ENCODE measurements around the gene FANCD2.
A peak's percentile ranks its signal among the peaks of the same experiment; 100 is the strongest.
"Not testable (repeated sequence)": the region's sequence is repeated elsewhere in the genome, so short reads cannot be mapped to it uniquely, and the experiment has no call there.

FANCD2 gene

GRCh38 chr3:10081871-10082270 lies 55.6 kb downstream of the FANCD2 start:
- H3K27me3 ChIP-seq (ENCODE audit: control insufficient read depth, insufficient read depth, low read length) = no peaks in the 10 kb centered on the region
- no peak overlapping the region for H3K4me3 ChIP-seq (ENCODE audit: low read depth, low read length)
- H3K9me3 ChIP-seq (ENCODE audit: control insufficient read depth, insufficient read depth, low read length) = no peaks in the 10 kb centered on the region
- H3K9ac ChIP-seq (ENCODE audit: low read depth, low read length) = no peak overlapping the region
- peaks cover 44% of the 10 kb centered on the region for H3K36me3 ChIP-seq (ENCODE audit: control insufficient read depth, insufficient read depth, low read length)
- H3K4me1 ChIP-seq (ENCODE audit: control insufficient read depth, insufficient read depth, low read length) = no peaks in the 10 kb centered on the region

GRCh38 chr3:10085738-10086137 lies 59.5 kb downstream of the FANCD2 start:
- no peak overlapping the region for H3K9ac ChIP-seq (ENCODE audit: low read depth, low read length)
- no peaks in the 10 kb centered on the region for H3K9me3 ChIP-seq (ENCODE audit: control insufficient read depth, insufficient read depth, low read length)
- H3K27me3 ChIP-seq (ENCODE audit: control insufficient read depth, insufficient read depth, low read length) = no peaks in the 10 kb centered on the region
- H3K4me1 ChIP-seq (ENCODE audit: control insufficient read depth, insufficient read depth, low read length) = no peaks in the 10 kb centered on the region
- peaks cover 49% of the 10 kb centered on the region for H3K36me3 ChIP-seq (ENCODE audit: control insufficient read depth, insufficient read depth, low read length)
- H3K4me3 ChIP-seq (ENCODE audit: low read depth, low read length) = no peak overlapping the region

- H3K27me3 ChIP-seq (ENCODE audit: control insufficient read depth, insufficient read depth, low read length) = no peaks in the 10 kb centered on the region
- H3K4me1 ChIP-seq (ENCODE audit: control insufficient read depth, insufficient read depth, low read length) = no peaks in the 10 kb centered on the region
- no peak overlapping the region for H3K4me3 ChIP-seq (ENCODE audit: low read depth, low read length)
- H3K9ac ChIP-seq (ENCODE audit: low read depth, low read length) = no peak overlapping the region
- peaks cover 41% of the 10 kb centered on the region for H3K36me3 ChIP-seq (ENCODE audit: control insufficient read depth, insufficient read depth, low read length)
- H3K9me3 ChIP-seq (ENCODE audit: control insufficient read depth, insufficient read depth, low read length) = no peaks in the 10 kb centered on the region
Measured at GRCh38 chr3:10088256-10088655, 62.0 kb downstream of the FANCD2 start.

GRCh38 chr3:10090179-10090578 lies 63.9 kb downstream of the FANCD2 start:
- Histone ChIP-seq H3K9me3 (ENCODE audit: control insufficient read depth, insufficient read depth, low read length) (no peaks in the 10 kb centered on the region), H3K36me3 (ENCODE audit: control insufficient read depth, insufficient read depth, low read length) (peaks cover 37% of the 10 kb centered on the region), H3K27me3 (ENCODE audit: control insufficient read depth, insufficient read depth, low read length) (no peaks in the 10 kb centered on the region), H3K4me1 (ENCODE audit: control insufficient read depth, insufficient read depth, low read length) (no peaks in the 10 kb centered on the region), H3K4me3 (ENCODE audit: low read depth, low read length) (no peak overlapping the region), H3K9ac (ENCODE audit: low read depth, low read length) (no peak overlapping the region)

GRCh38 chr3:10090774-10091173 lies 64.5 kb downstream of the FANCD2 start:
- H3K9me3 ChIP-seq (ENCODE audit: control insufficient read depth, insufficient read depth, low read length); H3K4me3 ChIP-seq (ENCODE audit: low read depth, low read length); H3K27me3 ChIP-seq (ENCODE audit: control insufficient read depth, insufficient read depth, low read length); H3K4me1 ChIP-seq (ENCODE audit: control insufficient read depth, insufficient read depth, low read length); H3K9ac ChIP-seq (ENCODE audit: low read depth, low read length): not testable (repeated sequence)
- H3K36me3 ChIP-seq (ENCODE audit: control insufficient read depth, insufficient read depth, low read length) = peaks cover 37% of the 10 kb centered on the region

GRCh38 chr3:10091387-10091786 lies 65.2 kb downstream of the FANCD2 start:
- H3K27me3 ChIP-seq (ENCODE audit: control insufficient read depth, insufficient read depth, low read length); H3K9ac ChIP-seq (ENCODE audit: low read depth, low read length); H3K9me3 ChIP-seq (ENCODE audit: control insufficient read depth, insufficient read depth, low read length); H3K4me3 ChIP-seq (ENCODE audit: low read depth, low read length); H3K4me1 ChIP-seq (ENCODE audit: control insufficient read depth, insufficient read depth, low read length): not testable (repeated sequence)
- H3K36me3 ChIP-seq (ENCODE audit: control insufficient read depth, insufficient read depth, low read length) = peaks cover 38% of the 10 kb centered on the region

GRCh38 chr3:10093678-10094077 lies 67.4 kb downstream of the FANCD2 start:
- Histone ChIP-seq H3K4me3 (ENCODE audit: low read depth, low read length) (no peak overlapping the region), H3K4me1 (ENCODE audit: control insufficient read depth, insufficient read depth, low read length) (no peaks in the 10 kb centered on the region), H3K9ac (ENCODE audit: low read depth, low read length) (no peak overlapping the region), H3K36me3 (ENCODE audit: control insufficient read depth, insufficient read depth, low read length) (peaks cover 36% of the 10 kb centered on the region), H3K9me3 (ENCODE audit: control insufficient read depth, insufficient read depth, low read length) (no peaks in the 10 kb centered on the region), H3K27me3 (ENCODE audit: control insufficient read depth, insufficient read depth, low read length) (no peaks in the 10 kb centered on the region)

GRCh38 chr3:10099041-10099440 lies 72.8 kb downstream of the FANCD2 start:
- no peak overlapping the region for H3K9ac ChIP-seq (ENCODE audit: low read depth, low read length)
- no peaks in the 10 kb centered on the region for H3K4me1 ChIP-seq (ENCODE audit: control insufficient read depth, insufficient read depth, low read length)
- peaks cover 25% of the 10 kb centered on the region for H3K36me3 ChIP-seq (ENCODE audit: control insufficient read depth, insufficient read depth, low read length)
- H3K9me3 ChIP-seq (ENCODE audit: control insufficient read depth, insufficient read depth, low read length) = no peaks in the 10 kb centered on the region
- H3K27me3 ChIP-seq (ENCODE audit: control insufficient read depth, insufficient read depth, low read length) = no peaks in the 10 kb centered on the region
- H3K4me3 ChIP-seq (ENCODE audit: low read depth, low read length) = no peak overlapping the region

- no peaks in the 10 kb centered on the region for H3K27me3 ChIP-seq (ENCODE audit: control insufficient read depth, insufficient read depth, low read length)
- H3K4me3 ChIP-seq (ENCODE audit: low read depth, low read length) = no peak overlapping the region
- H3K9me3 ChIP-seq (ENCODE audit: control insufficient read depth, insufficient read depth, low read length) = no peaks in the 10 kb centered on the region
- H3K9ac ChIP-seq (ENCODE audit: low read depth, low read length) = no peak overlapping the region
- H3K4me1 ChIP-seq (ENCODE audit: control insufficient read depth, insufficient read depth, low read length) = no peaks in the 10 kb centered on the region
- H3K36me3 ChIP-seq (ENCODE audit: control insufficient read depth, insufficient read depth, low read length) = no peaks in the 10 kb centered on the region
Measured at GRCh38 chr3:10106919-10107318, 80.7 kb downstream of the FANCD2 start.

GRCh38 chr3:10108091-10108490 lies 81.9 kb downstream of the FANCD2 start, which contains the start of gene FANCD2OS:
Gene FANCD2OS, minus strand, starts transcription at chr3:10108255. Its CDS starts 3,481 bp downstream, at chr3:10104774.
- Histone ChIP-seq H3K9ac (ENCODE audit: low read depth, low read length) (no peak within 1 kb of the TSS), H3K4me3 (ENCODE audit: low read depth, low read length) (no peak within 1 kb of the TSS), H3K4me1 (ENCODE audit: control insufficient read depth, insufficient read depth, low read length) (no peaks in the 10 kb centered on the region), H3K36me3 (ENCODE audit: control insufficient read depth, insufficient read depth, low read length) (no peaks in the 10 kb centered on the region), H3K27me3 (ENCODE audit: control insufficient read depth, insufficient read depth, low read length) (no peaks in the 10 kb centered on the region), H3K9me3 (ENCODE audit: control insufficient read depth, insufficient read depth, low read length) (no peaks in the 10 kb centered on the region)

GRCh38 chr3:10115326-10116137 lies 89.3 kb downstream of the FANCD2 start, which contains the start of gene BRK1:
Gene BRK1, plus strand, starts transcription at chr3:10115675. Its CDS starts 27 bp downstream, at chr3:10115702.
- no peaks in the 10 kb centered on the region for H3K4me1 ChIP-seq (ENCODE audit: control insufficient read depth, insufficient read depth, low read length)
- H3K9ac ChIP-seq (ENCODE audit: low read depth, low read length) = peak within 1 kb of the TSS; percentile 86
- H3K9me3 ChIP-seq (ENCODE audit: control insufficient read depth, insufficient read depth, low read length) = no peaks in the 10 kb centered on the region
- no peaks in the 10 kb centered on the region for H3K27me3 ChIP-seq (ENCODE audit: control insufficient read depth, insufficient read depth, low read length)
- H3K36me3 ChIP-seq (ENCODE audit: control insufficient read depth, insufficient read depth, low read length) = no peaks in the 10 kb centered on the region
- H3K4me3 ChIP-seq (ENCODE audit: low read depth, low read length) = peak within 1 kb of the TSS; percentile 96

GRCh38 chr3:10116138-10116460 lies 89.9 kb downstream of the FANCD2 start:
- H3K36me3 ChIP-seq (ENCODE audit: control insufficient read depth, insufficient read depth, low read length) = no peaks in the 10 kb centered on the region
- H3K9me3 ChIP-seq (ENCODE audit: control insufficient read depth, insufficient read depth, low read length) = no peaks in the 10 kb centered on the region
- H3K27me3 ChIP-seq (ENCODE audit: control insufficient read depth, insufficient read depth, low read length) = no peaks in the 10 kb centered on the region
- peak overlapping the region; percentile 96 for H3K4me3 ChIP-seq (ENCODE audit: low read depth, low read length)
- no peaks in the 10 kb centered on the region for H3K4me1 ChIP-seq (ENCODE audit: control insufficient read depth, insufficient read depth, low read length)
- H3K9ac ChIP-seq (ENCODE audit: low read depth, low read length) = peak overlapping the region; percentile 86
